Spleen (tissue), 3 donors: Measurements from ENCODE around the gene CA9.
"Not testable (repeated sequence)": the region's sequence is repeated elsewhere in the genome, so short reads cannot be mapped to it uniquely, and the experiment has no call there.

ENCODE experiments used
- POLR2A ChIP-seq, 3 donors: fragments of 450-650 bp; IDR thresholded peaks; one replicate each; pipeline ENCODE4 v1.5.1; 2017; ENCODE audit warnings: antibody characterized with exemption in 3 of 3, mild to moderate bottlenecking in 1 of 3
- POLR2AphosphoS5 ChIP-seq, 3 donors: sonication (generic); formaldehyde crosslinking; IDR thresholded peaks; one replicate each; pipeline ENCODE4 v1.5.1; 2017; ENCODE audit warnings: antibody characterized with exemption in 3 of 3

- not testable (repeated sequence) for TF ChIP-seq POLR2A (IDR thresholded peaks at IDR 0.05)
- peak in 1 of 3 donors; percentile 11 for TF ChIP-seq POLR2AphosphoS5 (IDR thresholded peaks at IDR 0.05)
These were observed 35.0 kb upstream of the CA9 start for GRCh38 chr9:35638751-35639150.
